ENCODE measurements around the gene GLCCI1.

Gene GLCCI1

DNA sequence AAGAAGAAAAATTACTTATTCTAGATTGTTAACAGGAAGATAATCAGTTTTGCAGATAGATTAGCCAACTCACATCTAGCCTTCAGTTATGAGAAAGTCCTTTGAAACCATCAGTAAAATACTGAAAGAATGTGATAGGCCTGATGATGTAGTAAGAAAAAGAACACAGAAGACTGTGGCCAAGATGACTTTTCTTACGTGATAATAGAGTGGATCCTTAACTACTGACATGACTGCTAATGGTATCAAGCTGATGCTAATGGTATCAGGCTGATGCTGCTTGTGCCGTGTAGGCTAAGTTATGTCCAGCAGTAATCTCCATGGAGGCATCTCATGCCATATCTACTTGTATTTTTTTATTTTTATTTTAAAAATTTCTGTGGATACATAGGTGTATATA, 114.2 kb downstream of the GLCCI1 start:
- H4K20me1 ChIP-seq (ENCODE audit: insufficient read depth, low read length, poor library complexity, severe bottlenecking), result peaks cover 5% of the 10 kb centered on the region
- no peaks in the 10 kb centered on the region for H3K9me3 ChIP-seq (ENCODE audit: insufficient read depth, low read depth, low read length)
- H3K4me3 ChIP-seq (ENCODE audit: low read length, poor library complexity, severe bottlenecking), result no peak overlapping the region
- no peaks in the 10 kb centered on the region for H3K9me2 ChIP-seq (replicated peaks; ENCODE audit: low read depth, low read length)
- no peak overlapping the region for H3K4me2 ChIP-seq (ENCODE audit: low read depth, low read length, poor library complexity, severe bottlenecking)
- H3K4me1 ChIP-seq (ENCODE audit: insufficient read depth, low read length, poor library complexity, severe bottlenecking), result no peaks in the 10 kb centered on the region
- no peaks in the 10 kb centered on the region for H3K27me3 ChIP-seq (ENCODE audit: insufficient read depth, low read length, poor library complexity, severe bottlenecking)
- H2AFZ ChIP-seq (ENCODE audit: low read length), result no peak overlapping the region
- no peaks in the 10 kb centered on the region for H3F3A ChIP-seq (ENCODE audit: low read depth)
- no peak for TF ChIP-seq EZH2phosphoT487 (IDR thresholded peaks at IDR 0.05; ENCODE audit: borderline replicate concordance)
- TF ChIP-seq, protein P1, sequence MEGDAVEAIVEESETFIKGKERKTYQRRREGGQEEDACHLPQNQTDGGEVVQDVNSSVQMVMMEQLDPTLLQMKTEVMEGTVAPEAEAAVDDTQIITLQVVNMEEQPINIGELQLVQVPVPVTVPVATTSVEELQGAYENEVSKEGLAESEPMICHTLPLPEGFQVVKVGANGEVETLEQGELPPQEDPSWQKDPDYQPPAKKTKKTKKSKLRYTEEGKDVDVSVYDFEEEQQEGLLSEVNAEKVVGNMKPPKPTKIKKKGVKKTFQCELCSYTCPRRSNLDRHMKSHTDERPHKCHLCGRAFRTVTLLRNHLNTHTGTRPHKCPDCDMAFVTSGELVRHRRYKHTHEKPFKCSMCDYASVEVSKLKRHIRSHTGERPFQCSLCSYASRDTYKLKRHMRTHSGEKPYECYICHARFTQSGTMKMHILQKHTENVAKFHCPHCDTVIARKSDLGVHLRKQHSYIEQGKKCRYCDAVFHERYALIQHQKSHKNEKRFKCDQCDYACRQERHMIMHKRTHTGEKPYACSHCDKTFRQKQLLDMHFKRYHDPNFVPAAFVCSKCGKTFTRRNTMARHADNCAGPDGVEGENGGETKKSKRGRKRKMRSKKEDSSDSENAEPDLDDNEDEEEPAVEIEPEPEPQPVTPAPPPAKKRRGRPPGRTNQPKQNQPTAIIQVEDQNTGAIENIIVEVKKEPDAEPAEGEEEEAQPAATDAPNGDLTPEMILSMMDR (conservative IDR thresholded peaks at IDR 0.05; ENCODE audit: low read length), result no peak
- H3K9ac ChIP-seq (ENCODE audit: low read depth, low read length, poor library complexity, severe bottlenecking), result no peak overlapping the region
- 0 out of 2 replicates have a peak, but pooled peaks cover 10% of the 10 kb centered on the region for H3K79me2 ChIP-seq (ENCODE audit: insufficient read depth, low read length)
- peaks cover 67% of the 10 kb centered on the region for H3K36me3 ChIP-seq (ENCODE audit: insufficient read depth, low read length)

DNA sequence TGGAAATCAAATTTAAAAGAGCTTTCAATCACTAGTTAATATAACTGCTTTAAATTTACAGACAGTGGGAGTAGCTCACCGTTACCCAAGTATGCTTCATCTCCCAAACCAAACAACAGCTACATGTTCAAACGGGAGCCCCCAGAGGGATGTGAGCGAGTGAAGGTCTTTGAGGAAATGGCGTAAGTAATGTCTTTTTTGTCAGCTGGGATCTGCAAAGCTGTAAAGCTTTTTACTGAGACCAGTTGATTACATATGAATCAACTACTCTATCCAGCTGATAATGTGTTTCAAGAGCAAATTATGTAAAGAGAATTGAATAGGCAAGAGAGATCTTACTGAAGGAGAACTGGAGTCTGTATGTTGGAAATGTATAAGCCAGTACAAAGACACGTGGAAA, 116.2 kb downstream of the GLCCI1 start:
- no peaks in the 10 kb centered on the region for H3F3A ChIP-seq (ENCODE audit: low read depth)
- H3K9ac ChIP-seq (ENCODE audit: low read depth, low read length, poor library complexity, severe bottlenecking), result no peak overlapping the region
- no peaks in the 10 kb centered on the region for H3K4me1 ChIP-seq (ENCODE audit: insufficient read depth, low read length, poor library complexity, severe bottlenecking)
- peaks cover 62% of the 10 kb centered on the region for H3K36me3 ChIP-seq (ENCODE audit: insufficient read depth, low read length)
- H3K4me3 ChIP-seq (ENCODE audit: low read length, poor library complexity, severe bottlenecking), result no peak overlapping the region
- no peak overlapping the region for H2AFZ ChIP-seq (ENCODE audit: low read length)
- H3K79me2 ChIP-seq (ENCODE audit: insufficient read depth, low read length), result 0 out of 2 replicates have a peak, but pooled peaks cover 10% of the 10 kb centered on the region
- TF ChIP-seq EZH2phosphoT487 (IDR thresholded peaks at IDR 0.05; ENCODE audit: borderline replicate concordance), result no peak
- TF ChIP-seq, protein P1 (conservative IDR thresholded peaks at IDR 0.05; ENCODE audit: low read length), result no peak
- no peaks in the 10 kb centered on the region for H3K9me3 ChIP-seq (ENCODE audit: insufficient read depth, low read depth, low read length)
- H3K9me2 ChIP-seq (replicated peaks; ENCODE audit: low read depth, low read length), result no peaks in the 10 kb centered on the region
- H4K20me1 ChIP-seq (ENCODE audit: insufficient read depth, low read length, poor library complexity, severe bottlenecking), result peaks cover 5% of the 10 kb centered on the region
- H3K4me2 ChIP-seq (ENCODE audit: low read depth, low read length, poor library complexity, severe bottlenecking), result no peak overlapping the region
- no peaks in the 10 kb centered on the region for H3K27me3 ChIP-seq (ENCODE audit: insufficient read depth, low read length, poor library complexity, severe bottlenecking)

DNA sequence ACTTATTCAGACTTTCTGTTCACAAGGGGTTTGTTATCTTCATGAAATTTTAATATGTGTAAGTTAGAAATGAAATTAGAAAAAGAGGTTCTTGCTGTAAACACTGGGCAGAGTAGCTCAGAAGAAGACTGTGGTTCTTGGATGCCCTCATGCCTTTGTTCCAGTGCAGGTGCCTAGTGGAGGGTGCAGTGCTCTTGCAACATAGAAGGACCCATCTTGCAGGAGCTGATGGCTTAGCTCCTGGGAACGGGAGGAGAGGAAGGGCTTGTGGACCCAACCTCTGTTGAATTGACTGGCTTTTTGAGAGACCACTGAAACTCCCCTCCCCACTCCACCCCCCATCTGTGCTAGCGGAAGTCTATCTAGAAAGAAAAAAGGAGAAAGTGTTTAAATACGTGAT, 116.8 kb downstream of the GLCCI1 start:
- H3K4me1 ChIP-seq (ENCODE audit: insufficient read depth, low read length, poor library complexity, severe bottlenecking), result no peaks in the 10 kb centered on the region
- H3K79me2 ChIP-seq (ENCODE audit: insufficient read depth, low read length), result 0 out of 2 replicates have a peak, but pooled peaks cover 9% of the 10 kb centered on the region
- H4K20me1 ChIP-seq (ENCODE audit: insufficient read depth, low read length, poor library complexity, severe bottlenecking), result peaks cover 5% of the 10 kb centered on the region
- no peak overlapping the region for H2AFZ ChIP-seq (ENCODE audit: low read length)
- no peak overlapping the region for H3K4me3 ChIP-seq (ENCODE audit: low read length, poor library complexity, severe bottlenecking)
- H3K9me3 ChIP-seq (ENCODE audit: insufficient read depth, low read depth, low read length), result no peaks in the 10 kb centered on the region
- no peak overlapping the region for H3K4me2 ChIP-seq (ENCODE audit: low read depth, low read length, poor library complexity, severe bottlenecking)
- no peaks in the 10 kb centered on the region for H3F3A ChIP-seq (ENCODE audit: low read depth)
- no peaks in the 10 kb centered on the region for H3K27me3 ChIP-seq (ENCODE audit: insufficient read depth, low read length, poor library complexity, severe bottlenecking)
- no peak for TF ChIP-seq EZH2phosphoT487 (IDR thresholded peaks at IDR 0.05; ENCODE audit: borderline replicate concordance)
- TF ChIP-seq, protein P1 (conservative IDR thresholded peaks at IDR 0.05; ENCODE audit: low read length), result no peak
- no peak overlapping the region for H3K9ac ChIP-seq (ENCODE audit: low read depth, low read length, poor library complexity, severe bottlenecking)
- H3K36me3 ChIP-seq (ENCODE audit: insufficient read depth, low read length), result peaks cover 60% of the 10 kb centered on the region
- H3K9me2 ChIP-seq (replicated peaks; ENCODE audit: low read depth, low read length), result no peaks in the 10 kb centered on the region
